Measurements from ENCODE around the gene ADARB1.

The ADARB1 gene

DNA sequence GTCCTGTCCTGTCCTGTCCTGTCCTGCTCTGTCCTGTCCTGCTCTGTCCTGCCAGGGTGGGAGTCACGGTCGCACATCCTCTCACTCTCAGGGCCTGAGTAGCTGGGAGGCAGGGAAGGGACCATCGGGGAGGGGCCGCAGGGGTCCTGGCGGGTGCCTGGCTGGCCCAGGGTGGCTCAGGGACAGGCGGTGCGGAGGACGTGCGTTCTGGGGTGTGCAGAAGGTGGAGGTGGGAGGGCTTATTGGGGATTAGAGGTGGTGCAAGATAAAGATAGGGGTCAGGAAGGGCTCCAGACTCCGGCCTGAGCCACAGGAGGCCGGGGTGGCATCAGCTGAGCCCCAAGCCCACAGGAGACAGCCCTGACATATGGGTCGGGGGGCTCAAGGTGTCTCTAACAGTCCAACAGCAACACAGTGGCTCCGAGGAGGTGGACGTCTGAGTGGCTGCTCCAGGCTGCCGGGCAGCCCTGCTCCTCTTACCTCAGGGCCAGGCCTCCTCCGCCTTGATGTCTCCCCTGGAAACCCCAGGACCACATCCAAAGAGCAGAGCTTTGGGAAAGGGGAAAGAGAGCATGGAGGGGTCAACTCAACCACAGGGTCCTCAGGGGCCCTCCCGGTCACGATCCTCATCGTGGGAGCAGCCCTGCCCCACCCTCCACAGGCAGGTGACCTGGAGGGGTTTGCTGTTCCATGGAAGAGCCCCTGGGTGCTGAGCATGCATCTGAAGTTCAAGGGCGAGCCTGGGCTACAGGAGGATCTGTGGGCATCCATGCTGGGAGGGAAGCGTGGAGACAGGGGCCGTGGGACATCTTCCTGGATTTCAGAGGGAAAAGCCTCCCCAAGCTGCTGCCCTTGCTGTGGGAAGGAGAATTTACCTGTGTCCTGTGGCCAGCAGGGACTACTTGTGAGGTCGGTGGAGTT is 39.6 kb upstream of the ADARB1 start:
- H3K27ac ChIP-seq, result no peak overlapping the region
- TF ChIP-seq ZFX (IDR thresholded peaks at IDR 0.05; ENCODE audit: borderline replicate concordance), result no peak
- TF ChIP-seq, protein P1, sequence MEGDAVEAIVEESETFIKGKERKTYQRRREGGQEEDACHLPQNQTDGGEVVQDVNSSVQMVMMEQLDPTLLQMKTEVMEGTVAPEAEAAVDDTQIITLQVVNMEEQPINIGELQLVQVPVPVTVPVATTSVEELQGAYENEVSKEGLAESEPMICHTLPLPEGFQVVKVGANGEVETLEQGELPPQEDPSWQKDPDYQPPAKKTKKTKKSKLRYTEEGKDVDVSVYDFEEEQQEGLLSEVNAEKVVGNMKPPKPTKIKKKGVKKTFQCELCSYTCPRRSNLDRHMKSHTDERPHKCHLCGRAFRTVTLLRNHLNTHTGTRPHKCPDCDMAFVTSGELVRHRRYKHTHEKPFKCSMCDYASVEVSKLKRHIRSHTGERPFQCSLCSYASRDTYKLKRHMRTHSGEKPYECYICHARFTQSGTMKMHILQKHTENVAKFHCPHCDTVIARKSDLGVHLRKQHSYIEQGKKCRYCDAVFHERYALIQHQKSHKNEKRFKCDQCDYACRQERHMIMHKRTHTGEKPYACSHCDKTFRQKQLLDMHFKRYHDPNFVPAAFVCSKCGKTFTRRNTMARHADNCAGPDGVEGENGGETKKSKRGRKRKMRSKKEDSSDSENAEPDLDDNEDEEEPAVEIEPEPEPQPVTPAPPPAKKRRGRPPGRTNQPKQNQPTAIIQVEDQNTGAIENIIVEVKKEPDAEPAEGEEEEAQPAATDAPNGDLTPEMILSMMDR (IDR thresholded peaks at IDR 0.05), result no peak

DNA sequence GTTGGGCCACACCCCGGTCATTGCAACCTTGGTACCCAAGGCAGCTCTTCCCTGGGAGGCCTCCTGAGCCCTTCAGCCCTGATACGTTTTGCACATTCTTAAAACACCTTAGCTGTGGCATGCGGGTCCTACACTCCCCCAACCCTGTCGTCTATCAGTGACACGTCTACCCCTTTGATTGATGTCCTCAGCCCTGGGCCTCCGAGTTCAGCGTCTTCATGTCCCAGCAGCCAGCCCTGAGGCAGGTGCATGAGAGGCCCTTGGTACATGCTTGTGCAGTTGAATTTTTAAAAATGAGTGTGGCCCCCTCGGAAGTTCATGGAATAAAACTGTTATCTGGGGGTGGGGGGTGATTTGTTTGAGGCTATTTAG is 38.9 kb upstream of the ADARB1 start:
- no peak overlapping the region for H3K27ac ChIP-seq
- TF ChIP-seq, protein P1 (IDR thresholded peaks at IDR 0.05), result no peak
- TF ChIP-seq ZFX (IDR thresholded peaks at IDR 0.05; ENCODE audit: borderline replicate concordance), result no peak

DNA sequence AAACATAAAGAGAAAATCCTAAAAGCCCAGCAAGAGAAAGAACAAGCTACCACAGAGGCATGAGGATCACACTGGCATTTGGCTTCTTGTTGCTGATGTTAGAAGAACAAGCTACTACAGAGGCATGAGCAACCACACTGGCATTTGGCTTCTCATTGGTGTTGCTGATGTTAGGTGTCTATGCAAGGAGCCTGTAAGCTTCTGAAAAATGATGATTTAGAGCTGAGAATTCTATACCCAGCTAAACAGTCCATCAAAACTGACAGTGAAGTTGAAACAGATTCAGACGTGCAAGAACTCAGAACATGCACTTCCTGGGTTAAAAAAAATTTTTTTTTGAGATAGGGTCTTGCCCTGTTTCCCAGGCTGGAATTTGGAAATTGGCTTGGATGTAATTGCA is 37.8 kb upstream of the ADARB1 start:
- no peak for TF ChIP-seq ZFX (IDR thresholded peaks at IDR 0.05; ENCODE audit: borderline replicate concordance)
- TF ChIP-seq, protein P1 (IDR thresholded peaks at IDR 0.05), result no peak
- H3K27ac ChIP-seq, result no peak overlapping the region

GRCh38 chr21:45037986-45038385 is 36.4 kb upstream of the ADARB1 start:
- TF ChIP-seq, protein P1 (IDR thresholded peaks at IDR 0.05), result no peak
- TF ChIP-seq ZFX (IDR thresholded peaks at IDR 0.05; ENCODE audit: borderline replicate concordance), result no peak
- H3K27ac ChIP-seq, result no peak overlapping the region

- no peak overlapping the region for H3K27ac ChIP-seq
These were observed 34.8 kb upstream of the ADARB1 start for GRCh38 chr21:45039317-45040156.

DNA sequence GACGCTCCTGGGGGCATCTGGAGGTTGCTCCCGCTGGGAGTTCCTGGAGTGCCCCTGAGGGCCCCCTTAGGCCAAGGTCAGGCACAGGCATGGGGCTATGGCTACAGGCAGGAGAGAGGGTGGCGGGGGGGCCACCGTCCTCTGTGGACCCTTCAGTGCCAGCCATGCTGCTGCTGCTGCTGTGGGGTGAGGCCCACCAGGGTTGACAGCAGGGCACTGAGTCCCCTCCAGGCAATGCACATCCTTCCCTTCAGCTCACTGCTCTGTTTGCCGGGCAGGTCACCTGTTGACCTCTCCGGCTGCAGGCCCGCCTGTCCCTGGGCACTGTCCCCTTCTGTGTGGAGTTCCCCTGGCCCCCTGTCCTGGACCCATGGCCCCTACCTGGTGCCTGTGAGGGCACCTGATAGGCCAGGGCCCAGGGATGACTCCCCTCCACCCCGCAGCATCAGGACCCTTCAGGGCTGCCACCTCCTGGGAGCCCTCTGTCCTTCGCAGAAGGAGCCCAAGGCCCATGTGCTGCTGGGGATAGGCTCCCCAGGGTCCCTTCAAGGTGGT is 34.1 kb upstream of the ADARB1 start:
- TF ChIP-seq, protein P1 (IDR thresholded peaks at IDR 0.05), result no peak
- TF ChIP-seq ZFX (IDR thresholded peaks at IDR 0.05; ENCODE audit: borderline replicate concordance), result no peak

More at GRCh38 chr21:45039317-45040156, 34.8 kb upstream of the ADARB1 start:
- TF ChIP-seq, protein P1 (IDR thresholded peaks at IDR 0.05), result no peak
- TF ChIP-seq ZFX (IDR thresholded peaks at IDR 0.05; ENCODE audit: borderline replicate concordance), result no peak

More for the DNA sequence above, 34.1 kb upstream of the ADARB1 start:
- no peak overlapping the region for H3K27ac ChIP-seq

All from 22Rv1 (cell line).